WERI-Rb-1 (cell line): Measurements from ENCODE around the gene SLC51B.

Experiments
- DNase-seq: peaks from one replicate; pipeline ENCODE4 v3.0.0-alpha.2; 2020
- H3K27ac ChIP-seq: fragments of 250-450 bp; sonication (Bioruptor Pico); 2 replicates; pipeline ENCODE4 v1.5.1; 2020; ENCODE audit warnings: mild to moderate bottlenecking, moderate library complexity
- H3K27me3 ChIP-seq: fragments of 250-450 bp; sonication (Bioruptor Pico); 2 replicates; pipeline ENCODE4 v1.5.1; 2021; ENCODE audit warnings: mild to moderate bottlenecking, low read depth, moderate library complexity; ENCODE audit not compliant: insufficient read depth, severe bottlenecking
- H3K36me3 ChIP-seq: fragments of 250-450 bp; sonication (Bioruptor Pico); 2 replicates; pipeline ENCODE4 v1.5.1; 2020; ENCODE audit warnings: mild to moderate bottlenecking, moderate library complexity
- H3K4me3 ChIP-seq: 2 replicates; pipeline ENCODE4 v1.5.1; 2011; ENCODE audit warnings: low read depth, mild to moderate bottlenecking, control low read depth, low read length
- H3K9me3 ChIP-seq: fragments of 250-450 bp; sonication (Bioruptor Pico); 2 replicates; pipeline ENCODE4 v1.5.1; 2021; ENCODE audit warnings: mild to moderate bottlenecking, moderate library complexity; ENCODE audit not compliant: severe bottlenecking
- CTCF ChIP-seq: IDR thresholded peaks from 2 replicates; pipeline ENCODE4 v1.5.1; 2011; ENCODE audit warnings: low read depth, mild to moderate bottlenecking, control low read depth, inconsistent platforms, low read length

SLC51B gene

GRCh38 chr15:65028338-65028737 is 16.8 kb upstream of the SLC51B start:
- no peak for TF ChIP-seq CTCF
- no peak for DNase-seq
- H3K36me3 ChIP-seq = peaks cover 8% of the 10 kb centered on the region; the same call in 1 of the 2 replicates
- H3K27ac ChIP-seq = no peak overlapping the region
- H3K9me3 ChIP-seq = no peaks in the 10 kb centered on the region
- H3K27me3 ChIP-seq = no peaks in the 10 kb centered on the region
- peak overlapping the region; percentile 82; the same call in 1 of the 2 replicates for H3K4me3 ChIP-seq

GRCh38 chr15:65028921-65029735 is 16.1 kb upstream of the SLC51B start, which contains the start of gene MTFMT:
TSS of gene MTFMT (minus strand) at chr15:65029639. CDS start at chr15:65029613, 26 bp downstream.
- Histone ChIP-seq H3K9me3 (no peaks in the 10 kb centered on the region), H3K4me3 (peak within 1 kb of the TSS; percentile 82), H3K27ac (peak within 1 kb of the TSS; percentile 64), H3K27me3 (no peaks in the 10 kb centered on the region), H3K36me3 (peaks cover 8% of the 10 kb centered on the region; the same call in 1 of the 2 replicates)
- DNase-seq = peak; percentile 93
- peak; percentile 20; the same call in 1 of the 2 replicates for TF ChIP-seq CTCF

- H3K4me3 ChIP-seq = peak overlapping the region; percentile 82; the same call in 1 of the 2 replicates
- no peaks in the 10 kb centered on the region for H3K27me3 ChIP-seq
- H3K27ac ChIP-seq = no peak overlapping the region
- no peaks in the 10 kb centered on the region for H3K9me3 ChIP-seq
- no peak for TF ChIP-seq CTCF
- peaks cover 8% of the 10 kb centered on the region; the same call in 1 of the 2 replicates for H3K36me3 ChIP-seq
- DNase-seq = no peak
Observed at GRCh38 chr15:65029736-65030208, 15.4 kb upstream of the SLC51B start.

GRCh38 chr15:65032801-65033537 is 12.2 kb upstream of the SLC51B start:
- Histone ChIP-seq H3K27me3 (no peaks in the 10 kb centered on the region), H3K4me3 (no peak overlapping the region; the same call in 1 of the 2 replicates), H3K27ac (no peak overlapping the region), H3K36me3 (no peaks in the 10 kb centered on the region), H3K9me3 (no peaks in the 10 kb centered on the region)
- peak; percentile 94 for TF ChIP-seq CTCF
- peak; percentile 83 for DNase-seq

DNA sequence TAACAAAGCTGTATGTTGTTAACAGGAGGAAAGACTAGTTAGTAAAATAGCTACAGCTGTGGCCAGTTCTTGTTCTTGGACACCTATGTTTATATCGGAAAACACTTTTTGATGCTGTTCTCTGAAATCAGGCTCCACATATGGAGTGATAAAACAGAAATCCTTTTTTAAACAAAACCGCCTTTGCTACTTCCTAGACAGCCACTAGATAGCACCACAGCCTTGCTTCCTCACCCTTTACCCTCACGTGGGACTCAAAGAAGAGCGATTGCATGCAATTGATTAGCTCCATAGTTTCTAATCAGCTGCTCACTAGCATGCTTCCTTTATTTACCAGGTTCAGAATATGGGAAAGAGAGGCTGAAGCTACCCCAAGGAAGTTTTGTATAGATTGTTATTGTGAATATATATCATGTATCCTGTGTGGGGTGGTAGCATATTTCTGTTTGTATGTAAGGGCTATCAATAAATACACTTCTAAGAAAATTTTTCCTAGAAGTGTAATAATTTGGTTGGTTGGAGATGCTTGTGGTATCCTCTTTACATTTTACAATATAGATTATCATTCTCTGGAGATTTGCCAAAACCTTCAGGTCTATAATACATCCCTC is 11.4 kb upstream of the SLC51B start:
- peak; percentile 67 for TF ChIP-seq CTCF
- no peak overlapping the region; the same call in 1 of the 2 replicates for H3K4me3 ChIP-seq
- H3K27ac ChIP-seq = no peak overlapping the region
- peak; percentile 34 for DNase-seq
- no peaks in the 10 kb centered on the region for H3K36me3 ChIP-seq
- H3K9me3 ChIP-seq = no peaks in the 10 kb centered on the region
- H3K27me3 ChIP-seq = no peaks in the 10 kb centered on the region
